Uterus (tissue), 4 donors: ENCODE results near the gene MREG. TPM values are rescaled to one million over a fixed set of nuclear protein-coding genes. Genes with fewer than 3 reads are reported as not detected.
"Not testable (repeated sequence)": the region's sequence is repeated elsewhere in the genome, so short reads cannot be mapped to it uniquely, and the experiment has no call there.

Experiments
- DNase-seq, 2 donors: peaks; one replicate each; pipeline ENCODE4 v3.0.0-alpha.2; 2019 to 2020
- H3K27ac ChIP-seq, 2 donors: fragments of 200-600 bp; sonication (generic); 1 replicate in 1 of 2; 2 replicates in 1 of 2; pipeline ENCODE4 v1.5.1; 2016 to 2018
- H3K27me3 ChIP-seq, 2 donors: fragments of 200-600 bp; sonication (generic); one replicate each; pipeline ENCODE4 v1.5.1; 2018 to 2019; ENCODE audit warnings: control low read depth in 1 of 2
- H3K36me3 ChIP-seq, 2 donors: fragments of 200-600 bp; sonication (generic); one replicate each; pipeline ENCODE4 v1.5.1; 2019; ENCODE audit warnings: control low read depth in 1 of 2
- H3K4me1 ChIP-seq, 2 donors: fragments of 200-600 bp; sonication (generic); one replicate each; pipeline ENCODE4 v1.5.1; 2018 to 2019; ENCODE audit warnings: control low read depth in 1 of 2
- H3K4me3 ChIP-seq, 2 donors: fragments of 200-600 bp; sonication (generic); 1 replicate in 1 of 2; 2 replicates in 1 of 2; pipeline ENCODE4 v1.5.1; 2018 to 2019; ENCODE audit warnings: mild to moderate bottlenecking in 1 of 2
- H3K9me3 ChIP-seq, 2 donors: fragments of 200-600 bp; sonication (generic); one replicate each; pipeline ENCODE4 v1.5.1; 2019; ENCODE audit warnings: control low read depth in 1 of 2
- POLR2A ChIP-seq, 2 donors: fragments of 450-650 bp; IDR thresholded peaks; one replicate each; pipeline ENCODE4 v1.6.1; 2016; ENCODE audit warnings: antibody characterized with exemption in 2 of 2, mild to moderate bottlenecking in 1 of 2, moderate library complexity in 1 of 2
- intact Hi-C: fragments of 100-400 bp; cut with DNase I; formaldehyde crosslinking; loops from one replicate; pipeline ENCODE4 v1.15.1; 2023; ENCODE audit warnings: low total_unique reads
- total RNA-seq, 4 donors: library from RNA; depleted of rRNA in 3 of 4; stranded (reverse); fragments of >200 nt in 3 of 4; gene quantifications; one replicate each; pipeline versions ENCODE4 v1.1.0 to v1.2.4, GENCODE V29; 2014 to 2023
- TF ChIP-seq, protein P1 (sequence below), 4 experiments: fragments of 200-600 bp in 2 of 4; fragments of 450-650 bp in 2 of 4; sonication (generic) in 2 of 4; IDR thresholded peaks; one replicate each; pipeline ENCODE4 v1.5.1; 2016 to 2019; ENCODE audit warnings: antibody characterized with exemption in 4 of 4, mild to moderate bottlenecking in 2 of 4, moderate library complexity in 1 of 4
- donor health status: DM: yes; HTN: yes; CAD: no.

Gene MREG
- total RNA-seq, 4 donors from 2014 or later, result 0.59 to 8.5 (median 3.9) TPM

DNA sequence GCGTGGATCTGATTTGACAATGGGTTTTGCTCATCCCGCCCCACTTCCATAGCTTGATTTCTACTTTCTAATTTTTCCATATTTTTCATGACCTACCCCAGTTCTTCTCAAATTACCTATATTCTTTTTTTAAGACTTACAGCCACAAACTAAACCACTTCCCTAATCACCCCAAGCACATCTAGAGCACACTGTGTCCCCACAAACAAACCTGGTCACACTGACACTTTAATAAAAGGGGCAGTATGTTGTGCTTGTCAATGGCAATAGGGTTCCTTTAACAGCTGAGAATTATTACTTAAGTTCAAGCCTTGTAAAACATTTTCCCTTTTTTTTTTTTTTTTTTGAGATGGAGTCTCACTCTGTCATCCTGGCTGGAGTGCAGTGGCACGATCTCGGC lies 47.1 kb downstream of the MREG start:
- DNase-seq, result no peak
- H3K27ac ChIP-seq, result no peak overlapping the region
- intact Hi-C loops, result no loop called here

GRCh38 chr2:215965532-215966165 lies 47.7 kb downstream of the MREG start:
- intact Hi-C loops, result no loop called here
- Histone ChIP-seq H3K36me3 (no peaks in the 10 kb centered on the region), H3K4me1 (no peaks in the 10 kb centered on the region), H3K9me3 (no peaks in the 10 kb centered on the region), H3K4me3 (no peak overlapping the region), H3K27ac (no peak overlapping the region), H3K27me3 (no peaks in the 10 kb centered on the region)
- DNase-seq, result no peak
- TF ChIP-seq POLR2A (IDR thresholded peaks at IDR 0.05), result no peak
- TF ChIP-seq, protein P1, sequence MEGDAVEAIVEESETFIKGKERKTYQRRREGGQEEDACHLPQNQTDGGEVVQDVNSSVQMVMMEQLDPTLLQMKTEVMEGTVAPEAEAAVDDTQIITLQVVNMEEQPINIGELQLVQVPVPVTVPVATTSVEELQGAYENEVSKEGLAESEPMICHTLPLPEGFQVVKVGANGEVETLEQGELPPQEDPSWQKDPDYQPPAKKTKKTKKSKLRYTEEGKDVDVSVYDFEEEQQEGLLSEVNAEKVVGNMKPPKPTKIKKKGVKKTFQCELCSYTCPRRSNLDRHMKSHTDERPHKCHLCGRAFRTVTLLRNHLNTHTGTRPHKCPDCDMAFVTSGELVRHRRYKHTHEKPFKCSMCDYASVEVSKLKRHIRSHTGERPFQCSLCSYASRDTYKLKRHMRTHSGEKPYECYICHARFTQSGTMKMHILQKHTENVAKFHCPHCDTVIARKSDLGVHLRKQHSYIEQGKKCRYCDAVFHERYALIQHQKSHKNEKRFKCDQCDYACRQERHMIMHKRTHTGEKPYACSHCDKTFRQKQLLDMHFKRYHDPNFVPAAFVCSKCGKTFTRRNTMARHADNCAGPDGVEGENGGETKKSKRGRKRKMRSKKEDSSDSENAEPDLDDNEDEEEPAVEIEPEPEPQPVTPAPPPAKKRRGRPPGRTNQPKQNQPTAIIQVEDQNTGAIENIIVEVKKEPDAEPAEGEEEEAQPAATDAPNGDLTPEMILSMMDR (IDR thresholded peaks at IDR 0.05), result no peak

More for the DNA sequence above, 47.1 kb downstream of the MREG start:
- Histone ChIP-seq H3K4me1 (no peaks in the 10 kb centered on the region), H3K9me3 (no peaks in the 10 kb centered on the region), H3K27me3 (no peaks in the 10 kb centered on the region), H3K4me3 (no peak overlapping the region), H3K36me3 (no peaks in the 10 kb centered on the region)
- TF ChIP-seq POLR2A (IDR thresholded peaks at IDR 0.05), result no peak
- TF ChIP-seq, protein P1 (IDR thresholded peaks at IDR 0.05), result no peak

GRCh38 chr2:215961981-215962380 lies 51.4 kb downstream of the MREG start:
- no peak for TF ChIP-seq POLR2A (IDR thresholded peaks at IDR 0.05)
- TF ChIP-seq, protein P1 (IDR thresholded peaks at IDR 0.05), result no peak
- no peak for DNase-seq
- H3K4me3 ChIP-seq, result no peak overlapping the region
- H3K9me3 ChIP-seq, result no peaks in the 10 kb centered on the region
- no peaks in the 10 kb centered on the region for H3K36me3 ChIP-seq
- intact Hi-C loops, result no loop called here
- no peaks in the 10 kb centered on the region for H3K4me1 ChIP-seq
- no peaks in the 10 kb centered on the region for H3K27me3 ChIP-seq
- no peak overlapping the region for H3K27ac ChIP-seq

DNA sequence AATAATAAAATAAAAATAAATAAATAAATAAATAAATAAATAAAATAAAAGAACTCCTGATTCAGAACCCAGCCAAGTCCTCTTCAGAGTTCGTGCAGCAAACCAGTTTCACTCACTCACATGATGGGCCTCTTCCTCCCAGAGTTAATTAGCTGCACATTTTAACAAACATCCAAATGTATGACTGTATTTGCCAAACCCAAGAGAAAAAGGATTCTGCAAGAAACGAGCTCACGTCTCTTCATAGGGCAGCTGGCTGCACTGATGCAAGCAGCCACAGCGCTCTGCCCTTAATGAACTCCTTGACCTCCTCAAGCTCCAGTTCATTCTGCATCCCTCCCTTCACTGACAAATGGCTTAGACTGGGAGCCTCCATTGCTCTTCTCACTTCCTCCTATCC lies 55.1 kb downstream of the MREG start:
- Histone ChIP-seq H3K36me3 (no peaks in the 10 kb centered on the region), H3K27me3 (no peaks in the 10 kb centered on the region), H3K27ac (no peak overlapping the region), H3K9me3 (no peaks in the 10 kb centered on the region), H3K4me1 (no peaks in the 10 kb centered on the region), H3K4me3 (no peak overlapping the region)
- TF ChIP-seq POLR2A (IDR thresholded peaks at IDR 0.05), result no peak
- TF ChIP-seq, protein P1 (IDR thresholded peaks at IDR 0.05), result no peak
- intact Hi-C loops, result no loop called here
- DNase-seq, result no peak

- DNase-seq, H3K27ac ChIP-seq, H3K27me3 ChIP-seq, H3K4me1 ChIP-seq, H3K9me3 ChIP-seq, H3K4me3 ChIP-seq, H3K36me3 ChIP-seq, intact Hi-C loops: not testable (repeated sequence)
These were observed 55.8 kb downstream of the MREG start for GRCh38 chr2:215957354-215958122.
